ENCODE measurements around the gene APOO. TPM values are rescaled to one million over a fixed set of nuclear protein-coding genes. Genes with fewer than 3 reads are reported as not detected.

APOO gene
- total and polyA plus RNA-seq, 2 experiments from 2014 or later, result 44.9 to 161 TPM

GRCh38 chrX:23789386-23790154 is 118.2 kb downstream of the APOO start:
- H3K4me1 ChIP-seq (ENCODE audit: low read depth), result peaks cover 17% of the 10 kb centered on the region
- H3K4me3 ChIP-seq, result no peak overlapping the region
- no peak for TF ChIP-seq CTCF (IDR thresholded peaks at IDR 0.05; ENCODE audit: low read depth, low read length)
- H3K36me3 ChIP-seq, result no peaks in the 10 kb centered on the region
- no peak overlapping the region for H3K27ac ChIP-seq
- no peaks in the 10 kb centered on the region for H3K27me3 ChIP-seq
- no peak for DNase-seq (ENCODE audit: low read depth in 1 of 2, low spot score in 1 of 2)
- H3K9me3 ChIP-seq (ENCODE audit: low read depth), result no peaks in the 10 kb centered on the region

GRCh38 chrX:23788946-23789345 is 118.8 kb downstream of the APOO start:
- Histone ChIP-seq H3K4me1 (ENCODE audit: low read depth) (peaks cover 20% of the 10 kb centered on the region), H3K27ac (no peak overlapping the region), H3K4me3 (no peak overlapping the region), H3K27me3 (no peaks in the 10 kb centered on the region), H3K36me3 (no peaks in the 10 kb centered on the region), H3K9me3 (ENCODE audit: low read depth) (no peaks in the 10 kb centered on the region)
- DNase-seq (ENCODE audit: low read depth in 1 of 2, low spot score in 1 of 2), result peak in 1 of 2 donors; percentile 47
- no peak for TF ChIP-seq CTCF (IDR thresholded peaks at IDR 0.05; ENCODE audit: low read depth, low read length)

- H3K9me3 ChIP-seq (ENCODE audit: low read depth), result no peaks in the 10 kb centered on the region
- H3K36me3 ChIP-seq, result no peaks in the 10 kb centered on the region
- H3K27me3 ChIP-seq, result no peaks in the 10 kb centered on the region
- H3K4me3 ChIP-seq, result no peak overlapping the region
- peaks cover 21% of the 10 kb centered on the region for H3K4me1 ChIP-seq (ENCODE audit: low read depth)
- no peak for DNase-seq (ENCODE audit: low read depth in 1 of 2, low spot score in 1 of 2)
- no peak overlapping the region for H3K27ac ChIP-seq
- TF ChIP-seq CTCF (IDR thresholded peaks at IDR 0.05; ENCODE audit: low read depth, low read length), result no peak
Observed at GRCh38 chrX:23788521-23788920, 119.2 kb downstream of the APOO start.

GRCh38 chrX:23787745-23788118 is 120.0 kb downstream of the APOO start:
- peaks cover 21% of the 10 kb centered on the region for H3K4me1 ChIP-seq (ENCODE audit: low read depth)
- DNase-seq (ENCODE audit: low read depth in 1 of 2, low spot score in 1 of 2), result no peak
- H3K36me3 ChIP-seq, result no peaks in the 10 kb centered on the region
- no peaks in the 10 kb centered on the region for H3K27me3 ChIP-seq
- H3K27ac ChIP-seq, result no peak overlapping the region
- no peaks in the 10 kb centered on the region for H3K9me3 ChIP-seq (ENCODE audit: low read depth)
- TF ChIP-seq CTCF (IDR thresholded peaks at IDR 0.05; ENCODE audit: low read depth, low read length), result no peak
- no peak overlapping the region for H3K4me3 ChIP-seq

- peak in 1 of 2 donors; percentile 39 for DNase-seq (ENCODE audit: low read depth in 1 of 2, low spot score in 1 of 2)
- TF ChIP-seq CTCF (IDR thresholded peaks at IDR 0.05; ENCODE audit: low read depth, low read length), result no peak
- H3K36me3 ChIP-seq, result no peaks in the 10 kb centered on the region
- H3K4me1 ChIP-seq (ENCODE audit: low read depth), result peaks cover 21% of the 10 kb centered on the region
- peak overlapping the region; percentile 23 for H3K27ac ChIP-seq
- no peak overlapping the region for H3K4me3 ChIP-seq
- no peaks in the 10 kb centered on the region for H3K9me3 ChIP-seq (ENCODE audit: low read depth)
- no peaks in the 10 kb centered on the region for H3K27me3 ChIP-seq
Observed at GRCh38 chrX:23786268-23786815, 121.4 kb downstream of the APOO start.

Data from cardiac muscle cell (in vitro differentiated cells and primary cell).